HEK293 (cell line): ENCODE data around the gene KRTAP10-5.

Experiments
- HOXC10 ChIP-seq: sonication (generic); formaldehyde crosslinking; IDR thresholded peaks from 2 replicates; pipeline ENCODE4 v1.8.1; 2023; ENCODE audit warnings: mild to moderate bottlenecking, missing genetic modification reagents
- KLF16 ChIP-seq: fragments of 450-650 bp; formaldehyde crosslinking; IDR thresholded peaks from 2 replicates; pipeline ENCODE4 v1.5.1; 2017; ENCODE audit warnings: missing biosample characterization, missing genetic modification characterization
- ZNF174 ChIP-seq: fragments of 450-650 bp; formaldehyde crosslinking; IDR thresholded peaks from 2 replicates; pipeline ENCODE4 v1.5.0; 2017; ENCODE audit warnings: missing biosample characterization, mild to moderate bottlenecking, missing genetic modification characterization
- ZNF184 ChIP-seq: fragments of 450-650 bp; IDR thresholded peaks from 2 replicates; pipeline ENCODE4 v1.5.1; 2018; ENCODE audit warnings: missing biosample characterization, mild to moderate bottlenecking, missing genetic modification characterization
- ZNF211 ChIP-seq: fragments of 450-650 bp; formaldehyde crosslinking; IDR thresholded peaks from 2 replicates; pipeline ENCODE4 v1.5.1; 2016; ENCODE audit warnings: low read depth, missing biosample characterization, missing genetic modification characterization
- ZNF423 ChIP-seq: fragments of 450-650 bp; formaldehyde crosslinking; IDR thresholded peaks from 2 replicates; pipeline ENCODE4 v1.5.1; 2016; ENCODE audit warnings: missing biosample characterization, missing genetic modification characterization
- ZNF792 ChIP-seq: fragments of 450-650 bp; formaldehyde crosslinking; IDR thresholded peaks from 2 replicates; pipeline ENCODE4 v1.5.1; 2016; ENCODE audit warnings: missing biosample characterization, missing genetic modification characterization
- TF ChIP-seq, protein P1 (sequence below): fragments of 450-650 bp; formaldehyde crosslinking; IDR thresholded peaks from 2 replicates; pipeline ENCODE4 v1.5.1; 2016; ENCODE audit warnings: missing biosample characterization, missing genetic modification characterization
- TF ChIP-seq, protein P2 (sequence below): fragments of 450-650 bp; formaldehyde crosslinking; IDR thresholded peaks from 2 replicates; pipeline ENCODE4 v1.5.1; 2016; ENCODE audit warnings: missing biosample characterization, missing genetic modification characterization
- TF ChIP-seq, protein P3 (sequence below): fragments of 450-650 bp; formaldehyde crosslinking; IDR thresholded peaks from 2 replicates; pipeline ENCODE4 v1.5.1; 2016; ENCODE audit warnings: missing biosample characterization, missing genetic modification characterization

DNA sequence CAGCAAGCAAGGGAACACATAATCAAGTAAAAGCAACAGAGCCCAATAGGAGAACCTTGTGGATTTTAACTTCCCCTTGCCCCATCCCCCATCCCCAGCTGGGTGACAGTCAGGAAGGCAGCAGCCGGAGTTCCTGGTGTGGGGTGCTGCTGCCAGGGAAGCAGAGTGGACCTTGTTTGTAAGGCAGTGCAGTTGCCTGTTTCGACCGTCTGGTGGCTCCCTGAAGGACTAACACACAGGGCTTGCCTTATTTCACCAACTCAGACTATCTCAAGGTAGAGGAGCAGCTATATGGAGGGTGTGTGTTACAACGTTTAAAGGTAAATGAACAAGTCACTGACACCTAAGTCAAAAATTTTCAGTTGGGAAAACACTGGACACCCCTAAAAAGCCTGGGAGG is 38.1 kb upstream of the KRTAP10-5 start:
- TF ChIP-seq ZNF792 (tag by site-specific recombination) (no peak), ZNF184 (tag by site-specific recombination) (no peak), HOXC10 (CRISPR knock-in tag) (no peak), ZNF211 (tag by site-specific recombination) (no peak), ZNF423 (no peak), ZNF174 (tag by site-specific recombination) (no peak), KLF16 (tag by site-specific recombination) (no peak)
- TF ChIP-seq, protein P1, sequence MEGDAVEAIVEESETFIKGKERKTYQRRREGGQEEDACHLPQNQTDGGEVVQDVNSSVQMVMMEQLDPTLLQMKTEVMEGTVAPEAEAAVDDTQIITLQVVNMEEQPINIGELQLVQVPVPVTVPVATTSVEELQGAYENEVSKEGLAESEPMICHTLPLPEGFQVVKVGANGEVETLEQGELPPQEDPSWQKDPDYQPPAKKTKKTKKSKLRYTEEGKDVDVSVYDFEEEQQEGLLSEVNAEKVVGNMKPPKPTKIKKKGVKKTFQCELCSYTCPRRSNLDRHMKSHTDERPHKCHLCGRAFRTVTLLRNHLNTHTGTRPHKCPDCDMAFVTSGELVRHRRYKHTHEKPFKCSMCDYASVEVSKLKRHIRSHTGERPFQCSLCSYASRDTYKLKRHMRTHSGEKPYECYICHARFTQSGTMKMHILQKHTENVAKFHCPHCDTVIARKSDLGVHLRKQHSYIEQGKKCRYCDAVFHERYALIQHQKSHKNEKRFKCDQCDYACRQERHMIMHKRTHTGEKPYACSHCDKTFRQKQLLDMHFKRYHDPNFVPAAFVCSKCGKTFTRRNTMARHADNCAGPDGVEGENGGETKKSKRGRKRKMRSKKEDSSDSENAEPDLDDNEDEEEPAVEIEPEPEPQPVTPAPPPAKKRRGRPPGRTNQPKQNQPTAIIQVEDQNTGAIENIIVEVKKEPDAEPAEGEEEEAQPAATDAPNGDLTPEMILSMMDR = no peak
- TF ChIP-seq, protein P2, sequence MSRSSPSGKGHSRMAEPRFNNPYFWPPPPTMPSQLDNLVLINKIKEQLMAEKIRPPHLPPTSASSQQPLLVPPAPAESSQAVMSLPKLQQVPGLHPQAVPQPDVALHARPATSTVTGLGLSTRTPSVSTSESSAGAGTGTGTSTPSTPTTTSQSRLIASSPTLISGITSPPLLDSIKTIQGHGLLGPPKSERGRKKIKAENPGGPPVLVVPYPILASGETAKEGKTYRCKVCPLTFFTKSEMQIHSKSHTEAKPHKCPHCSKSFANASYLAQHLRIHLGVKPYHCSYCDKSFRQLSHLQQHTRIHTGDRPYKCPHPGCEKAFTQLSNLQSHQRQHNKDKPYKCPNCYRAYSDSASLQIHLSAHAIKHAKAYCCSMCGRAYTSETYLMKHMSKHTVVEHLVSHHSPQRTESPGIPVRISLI (tag by site-specific recombination) = no peak
- TF ChIP-seq, protein P3, sequence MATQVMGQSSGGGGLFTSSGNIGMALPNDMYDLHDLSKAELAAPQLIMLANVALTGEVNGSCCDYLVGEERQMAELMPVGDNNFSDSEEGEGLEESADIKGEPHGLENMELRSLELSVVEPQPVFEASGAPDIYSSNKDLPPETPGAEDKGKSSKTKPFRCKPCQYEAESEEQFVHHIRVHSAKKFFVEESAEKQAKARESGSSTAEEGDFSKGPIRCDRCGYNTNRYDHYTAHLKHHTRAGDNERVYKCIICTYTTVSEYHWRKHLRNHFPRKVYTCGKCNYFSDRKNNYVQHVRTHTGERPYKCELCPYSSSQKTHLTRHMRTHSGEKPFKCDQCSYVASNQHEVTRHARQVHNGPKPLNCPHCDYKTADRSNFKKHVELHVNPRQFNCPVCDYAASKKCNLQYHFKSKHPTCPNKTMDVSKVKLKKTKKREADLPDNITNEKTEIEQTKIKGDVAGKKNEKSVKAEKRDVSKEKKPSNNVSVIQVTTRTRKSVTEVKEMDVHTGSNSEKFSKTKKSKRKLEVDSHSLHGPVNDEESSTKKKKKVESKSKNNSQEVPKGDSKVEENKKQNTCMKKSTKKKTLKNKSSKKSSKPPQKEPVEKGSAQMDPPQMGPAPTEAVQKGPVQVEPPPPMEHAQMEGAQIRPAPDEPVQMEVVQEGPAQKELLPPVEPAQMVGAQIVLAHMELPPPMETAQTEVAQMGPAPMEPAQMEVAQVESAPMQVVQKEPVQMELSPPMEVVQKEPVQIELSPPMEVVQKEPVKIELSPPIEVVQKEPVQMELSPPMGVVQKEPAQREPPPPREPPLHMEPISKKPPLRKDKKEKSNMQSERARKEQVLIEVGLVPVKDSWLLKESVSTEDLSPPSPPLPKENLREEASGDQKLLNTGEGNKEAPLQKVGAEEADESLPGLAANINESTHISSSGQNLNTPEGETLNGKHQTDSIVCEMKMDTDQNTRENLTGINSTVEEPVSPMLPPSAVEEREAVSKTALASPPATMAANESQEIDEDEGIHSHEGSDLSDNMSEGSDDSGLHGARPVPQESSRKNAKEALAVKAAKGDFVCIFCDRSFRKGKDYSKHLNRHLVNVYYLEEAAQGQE = no peak
